GM12801 (cell line): ENCODE results near the gene SDR42E1.

ENCODE experiments used
- CTCF ChIP-seq: IDR thresholded peaks from one replicate; pipeline ENCODE4 v1.5.1; 2011; ENCODE audit warnings: control low read depth; ENCODE audit not compliant: insufficient read length; ENCODE audit errors: extremely low read depth

Gene SDR42E1

GRCh38 chr16:81987121-81987520 is 24.1 kb downstream of the SDR42E1 start:
- no peak for TF ChIP-seq CTCF

- no peak for TF ChIP-seq CTCF
Measured at GRCh38 chr16:81975637-81976036, 35.6 kb downstream of the SDR42E1 start.

- no peak for TF ChIP-seq CTCF
Measured at GRCh38 chr16:81973737-81974136, 37.5 kb downstream of the SDR42E1 start.

GRCh38 chr16:81971853-81972252 is 39.4 kb downstream of the SDR42E1 start:
- TF ChIP-seq CTCF: no peak

- no peak for TF ChIP-seq CTCF
Measured at GRCh38 chr16:81967358-81967757, 43.9 kb downstream of the SDR42E1 start.

- no peak for TF ChIP-seq CTCF
Measured at GRCh38 chr16:81964808-81965207, 46.5 kb downstream of the SDR42E1 start.

GRCh38 chr16:81956213-81956948 is 54.9 kb downstream of the SDR42E1 start:
- TF ChIP-seq CTCF: no peak

- TF ChIP-seq CTCF: no peak
Measured at GRCh38 chr16:81951564-81951963, 59.7 kb downstream of the SDR42E1 start.
